ENCODE data around the gene KRT86. TPM values are rescaled to one million over a fixed set of nuclear protein-coding genes. Genes with fewer than 3 reads are reported as not detected.

Gene KRT86
- total RNA-seq, 2 experiments from 2014 or later: not detected

GRCh38 chr12:52347551-52348510 is 73.4 kb downstream of the KRT86 start:
- Histone ChIP-seq H3K27me3 (ENCODE audit: control insufficient read depth in 1 of 2, insufficient read depth in 2 of 2, low read length in 2 of 2) (no peaks in the 10 kb centered on the region), H3K4me1 (ENCODE audit: insufficient read depth, low read length) (peaks cover 21% of the 10 kb centered on the region), H3K9me3 (ENCODE audit: control insufficient read depth in 1 of 2, insufficient read depth in 1 of 2, low read length in 2 of 2) (peaks cover 0 to 5% of the 10 kb centered on the region in 2 experiments), H3K4me3 (ENCODE audit: low read length) (no peak overlapping the region), H3K36me3 (ENCODE audit: insufficient read depth, low read length) (no peaks in the 10 kb centered on the region), H3K27ac (ENCODE audit: low read depth in 1 of 2, low read length in 2 of 2) (no peak overlapping the region)
- ATAC-seq (ENCODE audit: poor library complexity): no peak
- CTCF ChIA-PET: no interaction called here
- H3K27ac Mint-ChIP-seq: no peak overlapping the region
- no peak overlapping the region for H3K4me3 Mint-ChIP-seq
- DNase-seq: no peak
- peaks cover 18% of the 10 kb centered on the region for H3K4me1 Mint-ChIP-seq (ENCODE audit: low read depth)
- no peaks in the 10 kb centered on the region for H3K36me3 Mint-ChIP-seq (ENCODE audit: low read depth)
- H3K27me3 Mint-ChIP-seq: no peaks in the 10 kb centered on the region
- intact Hi-C loops (cut with DNase I, micrococcal nuclease): no loop called here
- TF ChIP-seq CTCF (IDR thresholded peaks at IDR 0.05): no peak
- no peaks in the 10 kb centered on the region for H3K9me3 Mint-ChIP-seq
- POLR2A ChIA-PET: no interaction called here

- H3K27me3 Mint-ChIP-seq: no peaks in the 10 kb centered on the region
- H3K36me3 Mint-ChIP-seq (ENCODE audit: low read depth): no peaks in the 10 kb centered on the region
- no peak for ATAC-seq (ENCODE audit: poor library complexity)
- TF ChIP-seq CTCF (IDR thresholded peaks at IDR 0.05): no peak
- Histone ChIP-seq H3K36me3 (ENCODE audit: insufficient read depth, low read length) (no peaks in the 10 kb centered on the region), H3K9me3 (ENCODE audit: control insufficient read depth in 1 of 2, insufficient read depth in 1 of 2, low read length in 2 of 2) (peaks cover 0 to 1% of the 10 kb centered on the region in 2 experiments), H3K4me3 (ENCODE audit: low read length) (no peak overlapping the region), H3K27me3 (ENCODE audit: control insufficient read depth in 1 of 2, insufficient read depth in 2 of 2, low read length in 2 of 2) (no peaks in the 10 kb centered on the region), H3K27ac (ENCODE audit: low read depth in 1 of 2, low read length in 2 of 2) (no peak overlapping the region), H3K4me1 (ENCODE audit: insufficient read depth, low read length) (peaks cover 22% of the 10 kb centered on the region)
- H3K4me3 Mint-ChIP-seq: no peak overlapping the region
- intact Hi-C loops (cut with DNase I, micrococcal nuclease): no loop called here
- no peaks in the 10 kb centered on the region for H3K9me3 Mint-ChIP-seq
- no peak for DNase-seq
- CTCF ChIA-PET: no interaction called here
- H3K27ac Mint-ChIP-seq: no peak overlapping the region
- POLR2A ChIA-PET: no interaction called here
- peaks cover 25% of the 10 kb centered on the region for H3K4me1 Mint-ChIP-seq (ENCODE audit: low read depth)
Observed at GRCh38 chr12:52349196-52349595, 74.8 kb downstream of the KRT86 start.

DNA sequence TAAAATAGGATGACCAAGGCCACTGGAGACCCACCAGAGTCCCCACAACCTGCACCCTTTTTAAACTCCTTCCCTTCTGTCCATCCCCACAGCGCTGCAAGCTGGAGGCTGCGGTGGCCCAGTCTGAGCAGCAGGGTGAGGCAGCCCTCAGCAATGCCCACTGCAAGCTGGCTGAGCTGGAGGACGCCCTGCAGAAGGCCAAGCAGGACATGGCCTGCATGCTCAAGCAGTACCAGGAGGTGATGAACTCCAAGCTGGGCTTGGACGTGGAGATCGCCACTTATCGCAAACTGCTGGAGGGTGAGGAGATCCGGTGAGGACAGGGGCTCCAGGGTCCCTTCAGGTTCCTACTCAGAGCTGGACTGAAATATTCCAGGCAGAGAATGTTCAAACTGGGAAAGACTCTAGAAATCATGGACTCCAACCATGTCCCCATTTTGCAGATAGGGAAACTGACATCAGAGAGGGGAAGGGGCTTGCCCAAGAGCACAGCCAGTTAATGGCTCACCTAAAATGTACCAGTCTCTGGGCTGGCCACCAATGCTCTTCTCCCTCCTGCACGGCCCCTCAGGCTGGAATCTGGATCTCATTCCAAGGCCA is 75.7 kb downstream of the KRT86 start:
- H3K9me3 Mint-ChIP-seq: no peaks in the 10 kb centered on the region
- no peak overlapping the region for H3K4me3 Mint-ChIP-seq
- Histone ChIP-seq H3K36me3 (ENCODE audit: insufficient read depth, low read length) (no peaks in the 10 kb centered on the region), H3K27ac (ENCODE audit: low read depth in 1 of 2, low read length in 2 of 2) (no peak overlapping the region), H3K4me1 (ENCODE audit: insufficient read depth, low read length) (peaks cover 22% of the 10 kb centered on the region), H3K27me3 (ENCODE audit: control insufficient read depth in 1 of 2, insufficient read depth in 2 of 2, low read length in 2 of 2) (no peaks in the 10 kb centered on the region), H3K9me3 (ENCODE audit: control insufficient read depth in 1 of 2, insufficient read depth in 1 of 2, low read length in 2 of 2) (no peaks in the 10 kb centered on the region), H3K4me3 (ENCODE audit: low read length) (no peak overlapping the region)
- no peaks in the 10 kb centered on the region for H3K27me3 Mint-ChIP-seq
- peaks cover 25% of the 10 kb centered on the region for H3K4me1 Mint-ChIP-seq (ENCODE audit: low read depth)
- no peaks in the 10 kb centered on the region for H3K36me3 Mint-ChIP-seq (ENCODE audit: low read depth)
- DNase-seq: peak in 1 of 14 experiments; percentile 24
- ChIA-PET CTCF (no interaction called here), POLR2A (no interaction called here)
- H3K27ac Mint-ChIP-seq: no peak overlapping the region
- no peak for ATAC-seq (ENCODE audit: poor library complexity)
- intact Hi-C loops (cut with DNase I, micrococcal nuclease): no loop called here
- TF ChIP-seq CTCF (IDR thresholded peaks at IDR 0.05): no peak
